Measurements from ENCODE around the gene LRRC8E.

LRRC8E gene

GRCh38 chr19:7868326-7868670 is 20.0 kb upstream of the LRRC8E start:
- DNase-seq (ENCODE audit: low read depth), result no peak

GRCh38 chr19:7868671-7869452 is 19.4 kb upstream of the LRRC8E start:
- DNase-seq (ENCODE audit: low read depth), result no peak

DNA sequence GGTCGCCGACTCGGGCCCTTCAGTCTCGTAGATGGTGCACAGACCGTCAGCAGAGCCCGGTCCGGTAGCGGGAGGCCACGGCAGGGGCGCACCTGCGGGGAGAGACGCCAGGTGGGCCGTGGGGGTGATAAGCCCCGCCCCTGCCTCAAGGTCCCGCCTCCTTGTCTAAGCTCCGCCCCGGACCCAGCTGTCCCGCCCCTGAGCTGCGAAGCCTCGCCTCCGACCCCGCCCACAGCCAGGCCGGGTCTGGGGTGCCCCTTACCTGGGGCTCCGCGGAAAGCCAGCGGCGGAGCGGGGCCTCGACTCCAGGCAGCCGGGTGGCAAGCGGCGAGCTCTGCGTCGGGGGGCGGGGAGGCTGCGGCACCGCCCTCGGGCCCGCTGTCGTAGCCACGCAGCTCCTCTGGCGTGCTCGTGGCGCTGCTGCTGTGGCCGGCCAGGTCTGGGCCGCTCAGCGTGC is 18.8 kb upstream of the LRRC8E start:
- DNase-seq (ENCODE audit: low read depth), result no peak

- no peak for DNase-seq (ENCODE audit: low read depth)
These were observed 18.3 kb upstream of the LRRC8E start for GRCh38 chr19:7869910-7870511.

GRCh38 chr19:7870571-7871436 is 17.5 kb upstream of the LRRC8E start:
- no peak for DNase-seq (ENCODE audit: low read depth)

DNA sequence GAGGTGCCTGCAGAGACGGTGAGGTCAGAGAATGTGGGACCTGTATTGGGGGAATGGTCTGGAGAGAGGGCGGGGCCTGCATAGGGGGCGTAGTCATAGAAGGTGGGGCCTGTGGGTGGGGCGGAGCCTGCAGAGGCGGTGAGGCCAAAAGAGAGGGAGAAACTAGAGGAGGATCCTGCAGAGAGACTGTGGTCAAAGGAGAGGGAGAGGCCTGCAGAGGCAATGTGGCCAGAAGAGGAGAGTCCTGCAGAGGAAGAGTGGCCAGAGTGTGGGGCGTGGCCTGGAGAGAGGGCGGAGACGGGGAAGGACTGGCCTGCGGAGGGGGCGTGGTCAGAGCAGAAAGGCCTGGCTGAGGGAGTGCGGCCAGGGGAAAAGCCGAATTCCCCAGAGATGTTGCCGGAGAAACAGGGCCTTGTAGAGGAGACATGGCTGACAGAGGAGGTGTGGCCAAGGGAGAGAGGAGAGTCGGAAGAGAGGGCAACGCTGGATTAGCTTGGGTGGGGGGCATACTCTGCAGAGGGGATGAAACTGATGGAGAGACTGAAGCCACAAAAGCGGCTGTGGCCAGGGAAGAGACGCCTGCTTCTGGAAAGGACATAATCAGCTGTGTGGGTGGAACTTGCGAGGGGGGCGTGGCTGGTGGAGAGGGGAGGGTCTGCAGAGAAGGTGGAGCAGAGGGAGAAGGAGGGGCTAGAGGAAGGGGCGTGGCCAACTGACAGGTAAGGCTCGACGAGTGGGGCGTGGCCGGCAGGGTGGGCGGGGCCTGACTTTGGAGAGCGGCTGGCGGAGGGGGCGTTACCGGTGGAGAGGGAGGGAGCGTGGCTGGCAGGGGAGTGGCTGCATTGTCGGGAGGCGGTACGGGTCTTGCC is 16.6 kb upstream of the LRRC8E start:
- DNase-seq (ENCODE audit: low read depth), result peak; percentile 62

DNA sequence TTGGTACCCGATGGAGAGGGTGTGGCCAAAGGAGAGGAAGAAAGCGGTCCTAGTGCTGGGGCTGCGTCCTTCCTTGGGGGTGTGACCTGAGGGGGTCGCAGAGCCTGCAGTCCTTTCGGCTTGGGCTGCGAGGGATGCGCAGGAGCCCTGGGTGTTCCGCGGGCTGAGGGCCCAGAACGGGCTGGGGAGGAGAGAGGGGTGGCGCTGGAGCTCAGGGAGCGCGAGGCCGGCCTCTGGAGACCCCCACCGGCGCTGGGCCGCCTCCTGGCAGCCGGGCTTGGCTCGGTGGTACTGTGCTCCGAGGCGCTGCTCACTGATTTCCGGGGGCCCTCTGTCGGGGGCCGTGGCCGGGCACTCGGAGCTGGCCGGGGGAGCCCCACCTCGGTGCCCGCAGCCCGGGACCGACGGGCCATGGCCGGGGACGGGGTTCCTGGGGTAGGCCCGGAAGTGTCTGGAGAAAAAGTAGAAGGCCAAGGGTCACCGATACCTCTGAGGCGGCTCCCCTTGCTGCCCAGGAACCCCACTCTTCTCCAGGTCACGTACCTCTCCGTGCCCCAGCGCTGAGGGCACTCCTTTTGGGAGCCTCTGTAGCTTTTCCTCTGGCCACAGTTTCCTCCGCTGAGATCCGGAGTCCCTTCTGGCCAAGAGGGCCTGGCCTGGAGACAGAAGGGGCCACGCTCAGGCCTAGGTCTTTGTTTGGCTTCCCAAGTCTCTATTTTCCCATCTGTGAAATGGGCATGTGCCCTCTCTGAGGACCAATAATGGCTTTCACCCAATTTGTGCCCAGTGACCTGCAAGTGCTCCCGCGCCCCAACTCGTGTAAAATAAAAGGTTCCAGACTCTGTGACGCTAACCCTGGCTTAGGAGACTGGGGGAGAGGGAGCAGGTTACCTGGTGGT is 15.8 kb upstream of the LRRC8E start:
- DNase-seq (ENCODE audit: low read depth), result no peak

- DNase-seq (ENCODE audit: low read depth), result no peak
These were observed 14.8 kb upstream of the LRRC8E start for GRCh38 chr19:7873304-7874075.

- DNase-seq (ENCODE audit: low read depth), result no peak
These were observed 14.0 kb upstream of the LRRC8E start, which contains the start of gene PRR36 for GRCh38 chr19:7874076-7874896. TSS of gene PRR36 (minus strand) at chr19:7874390. CDS start at chr19:7873689, 701 bp downstream.

GRCh38 chr19:7874897-7875273 is 13.4 kb upstream of the LRRC8E start:
- no peak for DNase-seq (ENCODE audit: low read depth)

DNA sequence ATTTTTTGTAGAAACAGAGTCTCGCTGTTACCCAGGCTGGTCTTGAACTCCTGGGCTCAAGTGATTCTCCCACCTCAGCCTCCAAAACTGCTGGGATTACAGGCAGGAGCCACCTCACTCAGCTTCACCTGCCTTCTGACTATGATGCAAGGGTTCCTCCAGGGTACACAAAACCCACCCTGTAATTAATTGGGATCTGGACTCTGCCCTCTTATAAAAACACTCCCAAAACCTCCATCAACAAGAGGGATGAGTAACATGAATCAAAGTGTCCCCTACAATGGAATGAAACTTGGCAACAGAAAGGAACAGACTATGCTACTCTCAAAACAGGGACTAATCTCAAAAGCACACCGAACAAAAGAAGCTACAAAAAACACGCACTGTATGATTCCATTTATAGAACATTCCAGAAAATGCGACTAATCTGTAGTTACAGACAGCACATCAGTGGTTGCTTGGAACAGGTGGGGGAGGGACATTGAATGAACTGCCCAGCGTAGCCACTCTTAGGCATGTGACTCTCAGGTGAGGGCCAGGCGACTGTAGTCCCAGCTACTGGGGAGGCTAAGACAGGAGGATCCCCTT is 11.0 kb upstream of the LRRC8E start:
- DNase-seq (ENCODE audit: low read depth), result no peak

DNA sequence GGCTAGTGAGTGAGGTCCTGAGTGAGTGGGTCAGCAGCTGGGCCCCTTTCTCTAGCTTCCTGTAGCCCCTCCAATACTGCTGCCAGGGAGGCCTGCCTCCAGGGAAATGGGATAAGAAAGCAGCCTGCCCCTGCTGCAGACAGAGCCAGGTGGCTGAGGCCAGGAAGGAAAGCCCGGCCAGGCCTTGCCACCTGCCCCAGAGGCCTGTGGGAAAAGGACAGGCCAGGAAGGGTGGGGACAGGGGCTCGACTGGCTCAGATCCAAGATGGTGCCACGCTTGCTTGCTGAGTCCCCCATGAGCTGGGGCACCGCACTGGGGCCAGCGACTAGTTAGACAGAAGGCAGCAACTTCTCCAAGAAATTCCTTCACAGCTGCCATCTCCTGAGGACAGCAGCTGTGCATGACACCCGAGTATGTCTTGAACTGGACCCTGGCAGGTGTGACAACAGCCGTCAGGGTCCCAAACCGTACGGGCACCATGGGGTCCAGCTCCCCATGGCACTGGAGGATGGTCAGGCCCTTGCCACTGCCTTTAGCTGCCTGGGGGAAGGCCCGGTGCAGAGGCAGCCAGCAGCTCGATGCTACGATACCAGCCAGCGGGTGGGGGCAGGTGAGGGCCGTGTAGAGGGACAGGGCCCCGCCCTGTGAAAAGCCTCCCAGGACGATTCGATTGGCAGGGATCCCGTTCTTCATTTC is 9.1 kb upstream of the LRRC8E start:
- DNase-seq (ENCODE audit: low read depth), result no peak

DNA sequence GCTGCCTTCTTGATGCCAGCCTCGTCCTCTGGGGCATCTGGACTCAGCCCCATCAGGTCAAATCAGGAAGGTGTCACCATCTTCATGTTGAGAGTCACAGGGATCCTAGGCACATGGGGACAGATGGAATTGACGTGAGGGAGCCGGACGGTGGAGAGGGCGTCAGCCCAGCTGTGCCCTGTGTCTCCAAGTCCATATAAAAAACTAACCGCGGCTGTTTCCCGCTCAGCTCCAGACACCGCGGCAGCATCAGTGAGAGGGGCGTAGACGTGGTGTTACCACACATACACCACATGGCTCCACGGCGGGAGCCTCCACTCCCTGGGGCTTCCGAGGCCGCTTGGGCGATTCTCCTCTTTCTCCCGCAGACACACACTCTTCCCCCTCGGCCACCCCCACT is 8.5 kb upstream of the LRRC8E start:
- DNase-seq (ENCODE audit: low read depth), result no peak

- no peak for DNase-seq (ENCODE audit: low read depth)
These were observed 6.4 kb upstream of the LRRC8E start for GRCh38 chr19:7881910-7882309.

- DNase-seq (ENCODE audit: low read depth), result no peak
These were observed 5.2 kb upstream of the LRRC8E start for GRCh38 chr19:7883105-7883504.

DNA sequence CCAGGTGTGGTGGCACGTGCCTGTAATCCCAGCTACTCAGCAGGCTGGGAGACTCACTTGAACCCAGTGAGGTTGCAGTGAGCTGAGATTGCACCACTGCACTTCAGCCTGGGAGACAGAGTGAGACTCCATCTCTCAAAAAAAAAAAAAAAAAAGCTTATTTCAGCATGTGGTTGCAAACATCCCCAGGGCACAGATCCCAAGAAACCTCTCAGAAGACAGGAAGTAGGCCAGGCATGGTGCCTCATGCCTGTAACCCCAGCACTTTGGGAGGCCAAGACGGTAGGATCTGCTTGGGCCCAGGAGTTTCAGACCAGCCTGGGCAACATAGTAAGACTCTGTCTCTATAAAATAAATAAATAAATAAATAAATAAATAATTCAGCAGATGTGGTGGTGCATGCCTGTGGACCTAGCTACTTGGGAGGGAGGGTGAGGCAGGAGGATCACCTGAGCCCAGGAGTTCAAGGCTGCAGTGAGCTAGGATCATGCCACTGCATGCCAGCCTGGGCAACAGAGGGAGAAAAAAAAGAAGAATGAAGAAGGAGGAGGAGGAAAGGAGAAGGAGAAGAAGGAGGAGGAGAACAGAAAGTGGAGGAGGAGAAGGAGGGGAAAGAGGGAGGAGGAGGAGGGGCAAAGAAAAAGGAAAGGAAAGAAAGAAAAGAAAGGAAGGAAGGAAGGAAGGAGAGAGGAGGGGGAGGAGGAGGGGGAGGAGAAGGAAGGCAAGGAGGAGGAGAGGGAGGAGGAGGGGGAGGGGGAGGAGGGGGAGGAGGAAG is 4.3 kb upstream of the LRRC8E start:
- DNase-seq (ENCODE audit: low read depth), result peak; percentile 33

DNA sequence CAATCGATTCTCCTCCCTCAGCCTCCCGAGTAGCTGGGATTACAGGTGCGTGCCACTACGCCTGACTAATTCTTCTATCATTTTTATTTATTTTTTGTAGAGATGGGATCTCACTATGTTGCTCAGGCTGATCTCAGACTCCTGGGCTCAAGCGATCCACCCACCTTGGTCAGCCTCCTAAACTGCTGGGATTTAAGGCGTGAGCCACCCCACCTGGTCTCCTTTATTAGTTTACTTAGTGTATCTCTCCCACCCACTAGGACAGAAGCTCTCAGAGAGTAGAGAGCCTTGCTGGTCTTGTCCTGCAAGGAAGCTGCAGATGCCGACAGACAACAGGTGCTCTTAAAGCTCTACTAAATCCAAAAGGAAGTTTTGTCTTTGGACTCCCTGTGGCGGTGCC is 2.5 kb upstream of the LRRC8E start:
- no peak for DNase-seq (ENCODE audit: low read depth)

All from GM04503 (cell line).